ENCODE data around the gene DPH5. TPM values are rescaled to one million over a fixed set of nuclear protein-coding genes. Genes with fewer than 3 reads are reported as not detected.
"Not testable (repeated sequence)": the region's sequence is repeated elsewhere in the genome, so short reads cannot be mapped to it uniquely, and the experiment has no call there.

DPH5 gene
- total RNA-seq, 4 donors from 2014 or later = 12.5 to 18.1 (median 15.1) TPM

GRCh38 chr1:100952104-100952745, 73.4 kb downstream of the DPH5 start:
- Histone ChIP-seq H3K27me3 (no peaks in the 10 kb centered on the region), H3K9me3 (no peaks in the 10 kb centered on the region), H3K4me3 (no peak overlapping the region), H3K4me1 (peaks cover 11 to 52% (median 43%) of the 10 kb centered on the region in 4 donors), H3K27ac (replicated peaks in 1 of 4) (no peak overlapping the region), H3K36me3 (peaks cover 0 to 12% (median 3%) of the 10 kb centered on the region in 4 donors)
- no peak for DNase-seq (ENCODE audit: extremely low spot score)
- TF ChIP-seq EP300 (IDR thresholded peaks at IDR 0.05) (no peak), POLR2AphosphoS5 (IDR thresholded peaks at IDR 0.05) (no peak), POLR2A (IDR thresholded peaks at IDR 0.05; ENCODE audit: low read depth) (no peak), CTCF (IDR thresholded peaks at IDR 0.05) (no peak)
- intact Hi-C loops (cut with DNase I) = no loop called here
- WGBS = 90% methylated on average over 4 of the region's 4 CpGs

GRCh38 chr1:100950781-100951180, 74.8 kb downstream of the DPH5 start:
- Histone ChIP-seq H3K9me3 (no peaks in the 10 kb centered on the region), H3K4me1 (peaks cover 11 to 52% (median 43%) of the 10 kb centered on the region in 4 donors), H3K27me3 (no peaks in the 10 kb centered on the region), H3K36me3 (peaks cover 0 to 12% (median 4%) of the 10 kb centered on the region in 4 donors), H3K27ac (replicated peaks in 1 of 4) (peak overlapping the region in 3 of 4 donors; percentile 26 to 48 (median 43)), H3K4me3 (no peak overlapping the region)
- WGBS = 41% methylated on average over 4 of the region's 4 CpGs
- TF ChIP-seq POLR2A (IDR thresholded peaks at IDR 0.05; ENCODE audit: low read depth) = no peak
- TF ChIP-seq EP300 (IDR thresholded peaks at IDR 0.05) = no peak
- TF ChIP-seq CTCF (IDR thresholded peaks at IDR 0.05) = no peak
- TF ChIP-seq POLR2AphosphoS5 (IDR thresholded peaks at IDR 0.05) = no peak
- intact Hi-C loops (cut with DNase I) = no loop called here
- no peak for DNase-seq (ENCODE audit: extremely low spot score)

- TF ChIP-seq POLR2A (IDR thresholded peaks at IDR 0.05; ENCODE audit: low read depth) = no peak
- TF ChIP-seq EP300 (IDR thresholded peaks at IDR 0.05) = no peak
- Histone ChIP-seq H3K4me1 (peaks cover 11 to 47% (median 42%) of the 10 kb centered on the region in 4 donors), H3K36me3 (peaks cover 0 to 12% (median 5%) of the 10 kb centered on the region in 4 donors), H3K27me3 (no peaks in the 10 kb centered on the region), H3K4me3 (no peak overlapping the region), H3K27ac (replicated peaks in 1 of 4) (peak overlapping the region in 3 of 4 donors; percentile 26 to 48 (median 43)), H3K9me3 (no peaks in the 10 kb centered on the region)
- intact Hi-C loops (cut with DNase I) = no loop called here
- no peak for DNase-seq (ENCODE audit: extremely low spot score)
Measured at GRCh38 chr1:100950337-100950736, 75.2 kb downstream of the DPH5 start.

- H3K27me3 ChIP-seq; intact Hi-C loops (cut with DNase I); H3K27ac ChIP-seq (replicated peaks in 1 of 4); DNase-seq (ENCODE audit: extremely low spot score); H3K4me3 ChIP-seq; H3K9me3 ChIP-seq: not testable (repeated sequence)
- 92% methylated on average over 5 of the region's 9 CpGs for WGBS
- Histone ChIP-seq H3K36me3 (peaks cover 0 to 12% (median 5%) of the 10 kb centered on the region in 4 donors), H3K4me1 (peaks cover 11 to 43% (median 39%) of the 10 kb centered on the region in 4 donors)
Measured at GRCh38 chr1:100949515-100950158, 75.9 kb downstream of the DPH5 start.

- not testable (repeated sequence) for DNase-seq (ENCODE audit: extremely low spot score)
- peaks cover 0 to 12% (median 5%) of the 10 kb centered on the region in 4 donors for H3K36me3 ChIP-seq
Measured at GRCh38 chr1:100948721-100949405, 76.7 kb downstream of the DPH5 start.

GRCh38 chr1:100947816-100948215, 77.8 kb downstream of the DPH5 start:
- H3K4me3 ChIP-seq; intact Hi-C loops (cut with DNase I); H3K27ac ChIP-seq (replicated peaks in 1 of 4); DNase-seq (ENCODE audit: extremely low spot score); H3K27me3 ChIP-seq; H3K9me3 ChIP-seq: not testable (repeated sequence)
- 96% methylated on average over 3 of the region's 3 CpGs for WGBS
- Histone ChIP-seq H3K36me3 (peaks cover 0 to 12% (median 5%) of the 10 kb centered on the region in 4 donors), H3K4me1 (peaks cover 11 to 34% (median 28%) of the 10 kb centered on the region in 4 donors)

More at GRCh38 chr1:100948721-100949405, 76.7 kb downstream of the DPH5 start:
- H3K27ac ChIP-seq (replicated peaks in 1 of 4); H3K27me3 ChIP-seq; H3K9me3 ChIP-seq; intact Hi-C loops (cut with DNase I); H3K4me3 ChIP-seq: not testable (repeated sequence)
- WGBS = 91% methylated on average over 6 of the region's 7 CpGs
- H3K4me1 ChIP-seq = peaks cover 11 to 35% (median 31%) of the 10 kb centered on the region in 4 donors

GRCh38 chr1:100946064-100946463, 79.5 kb downstream of the DPH5 start:
- WGBS = 96% methylated on average over 3 of the region's 3 CpGs

More at GRCh38 chr1:100946064-100946463, 79.5 kb downstream of the DPH5 start:
- Histone ChIP-seq H3K4me1 (peaks cover 11 to 36% (median 30%) of the 10 kb centered on the region in 4 donors), H3K36me3 (peaks cover 0 to 17% (median 5%) of the 10 kb centered on the region in 4 donors)
- intact Hi-C loops (cut with DNase I); DNase-seq (ENCODE audit: extremely low spot score); H3K27me3 ChIP-seq; H3K4me3 ChIP-seq; H3K9me3 ChIP-seq; H3K27ac ChIP-seq (replicated peaks in 1 of 4): not testable (repeated sequence)

All from esophagus muscularis mucosa (tissue), 4 donors.